Activated naive CD4-positive, alpha-beta T cell treated with anti-CD3 and anti-CD28 coated beads, Interleukin-2, amount 50 U/mL, for 24 hours (primary cell): Measurements from ENCODE around the gene ADO.

Experiments
- H3K27ac Mint-ChIP-seq: one replicate; pipeline ENCODE4 v1.8.0; 2021; ENCODE audit warnings: mild to moderate bottlenecking, mixed read lengths
- H3K27me3 Mint-ChIP-seq: one replicate; pipeline ENCODE4 v1.8.0; 2021; ENCODE audit warnings: mixed read lengths
- H3K36me3 Mint-ChIP-seq: one replicate; pipeline ENCODE4 v1.8.0; 2021; ENCODE audit warnings: mixed read lengths
- H3K4me1 Mint-ChIP-seq: one replicate; pipeline ENCODE4 v1.8.0; 2021; ENCODE audit warnings: mixed read lengths
- H3K4me3 Mint-ChIP-seq: one replicate; pipeline ENCODE4 v1.8.0; 2021; ENCODE audit warnings: mild to moderate bottlenecking, mixed read lengths
- H3K9me3 Mint-ChIP-seq: one replicate; pipeline ENCODE4 v1.8.0; 2021; ENCODE audit warnings: mixed read lengths

Gene ADO

DNA sequence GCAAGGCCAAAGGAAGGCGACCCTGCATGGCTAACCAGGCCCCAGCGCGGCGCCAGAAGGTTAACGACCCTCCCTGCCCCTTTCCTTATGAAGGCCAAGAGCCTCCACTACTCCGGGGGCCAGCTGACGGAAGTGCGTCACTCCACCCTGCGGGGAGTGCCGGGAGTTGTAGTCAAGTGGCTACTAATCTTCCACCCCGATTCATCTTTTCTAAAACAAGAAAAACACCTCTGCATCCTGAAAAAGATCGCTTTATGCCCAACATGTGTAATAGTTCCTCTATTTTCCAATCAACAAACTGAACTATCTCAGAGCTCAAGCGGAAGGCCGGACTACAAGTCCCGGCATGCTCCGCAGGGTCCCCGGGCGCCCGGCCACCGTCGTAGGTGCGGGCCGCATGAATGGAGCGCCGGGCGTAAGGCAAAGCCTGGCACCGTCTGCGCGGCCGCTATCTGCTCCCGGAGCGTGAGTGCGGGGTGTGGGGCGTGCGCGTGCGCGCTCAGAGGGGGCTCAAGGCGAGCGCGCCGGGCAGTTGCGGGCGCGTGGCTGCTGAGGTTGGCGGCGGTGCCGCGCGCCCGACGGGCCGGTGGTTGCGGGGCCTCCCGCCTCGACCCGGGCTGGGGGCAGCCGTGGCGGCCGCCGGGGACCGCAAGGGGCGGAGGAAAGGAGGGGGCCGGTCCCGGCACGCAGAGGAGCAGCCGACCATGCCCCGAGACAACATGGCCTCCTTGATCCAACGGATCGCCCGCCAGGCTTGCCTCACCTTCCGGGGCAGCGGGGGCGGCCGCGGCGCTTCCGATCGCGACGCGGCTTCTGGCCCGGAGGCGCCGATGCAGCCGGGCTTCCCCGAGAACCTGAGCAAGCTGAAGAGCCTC lies at the start of gene ADO:
ADO (plus strand) TSS at position 365 of the 875 bp plus-strand sequence; CDS start at position 705, 340 bp downstream.
- Mint-ChIP-seq H3K9me3 (no peaks in the 10 kb centered on the region), H3K4me1 (peaks cover 39% of the 10 kb centered on the region), H3K4me3 (peak within 1 kb of the TSS; percentile 99), H3K27me3 (no peaks in the 10 kb centered on the region), H3K27ac (peak within 1 kb of the TSS; percentile 100), H3K36me3 (peaks cover 23% of the 10 kb centered on the region)

GRCh38 chr10:62754963-62755362 lies 49.6 kb upstream of the ADO start:
- Mint-ChIP-seq H3K9me3 (peaks cover 3% of the 10 kb centered on the region), H3K36me3 (no peaks in the 10 kb centered on the region), H3K27me3 (no peaks in the 10 kb centered on the region), H3K27ac (peak overlapping the region; percentile 66), H3K4me3 (no peak overlapping the region), H3K4me1 (peaks cover 26% of the 10 kb centered on the region)

DNA sequence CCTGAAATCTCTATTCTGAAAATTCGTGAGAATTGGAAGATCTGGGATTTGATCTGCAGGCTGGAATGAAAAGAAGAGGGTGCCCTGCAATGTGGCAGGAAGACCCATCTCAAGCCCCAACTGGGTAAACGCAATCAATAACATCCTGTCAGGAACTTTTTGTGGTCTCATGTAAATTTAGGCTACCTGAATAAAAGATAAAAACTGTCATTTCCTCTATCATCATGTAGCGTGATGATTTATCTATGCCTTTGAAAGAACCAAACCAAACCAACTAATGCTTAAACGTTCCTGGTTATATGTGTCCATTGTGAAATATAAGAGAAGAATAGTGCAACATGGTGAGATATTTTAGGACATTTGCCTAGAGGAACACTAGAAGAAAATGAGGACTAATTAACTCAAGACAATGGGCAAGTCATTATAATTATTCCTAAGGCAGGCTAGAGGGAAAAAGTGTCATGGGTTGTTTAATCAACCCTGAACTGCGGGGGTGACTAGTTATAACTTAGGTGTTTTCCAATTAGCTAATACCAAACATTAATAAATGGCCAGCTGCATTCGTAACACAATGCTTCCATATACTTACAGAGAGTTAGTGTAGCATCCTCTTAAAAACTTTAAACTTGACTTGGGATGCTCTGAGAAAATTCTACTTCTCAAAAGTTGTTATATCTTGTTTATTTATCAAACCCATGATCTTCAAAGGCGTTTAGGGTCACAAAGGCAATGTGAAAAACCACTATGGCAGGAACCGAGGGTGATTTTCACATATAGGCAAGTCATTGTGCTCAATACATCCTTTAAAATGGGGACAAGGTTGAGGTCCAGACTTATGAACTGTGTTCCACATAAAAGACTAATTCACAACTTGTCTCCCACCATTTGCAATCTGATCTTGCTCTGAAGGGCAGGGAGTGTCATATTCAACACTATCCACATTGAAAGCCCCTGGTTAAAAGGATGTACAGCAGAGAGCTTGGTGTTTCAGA lies 48.6 kb upstream of the ADO start:
- H3K4me1 Mint-ChIP-seq, result peaks cover 28% of the 10 kb centered on the region
- H3K27me3 Mint-ChIP-seq, result no peaks in the 10 kb centered on the region
- peak overlapping the region; percentile 66 for H3K27ac Mint-ChIP-seq
- peaks cover 3% of the 10 kb centered on the region for H3K9me3 Mint-ChIP-seq
- H3K36me3 Mint-ChIP-seq, result no peaks in the 10 kb centered on the region
- peak overlapping the region; percentile 32 for H3K4me3 Mint-ChIP-seq

DNA sequence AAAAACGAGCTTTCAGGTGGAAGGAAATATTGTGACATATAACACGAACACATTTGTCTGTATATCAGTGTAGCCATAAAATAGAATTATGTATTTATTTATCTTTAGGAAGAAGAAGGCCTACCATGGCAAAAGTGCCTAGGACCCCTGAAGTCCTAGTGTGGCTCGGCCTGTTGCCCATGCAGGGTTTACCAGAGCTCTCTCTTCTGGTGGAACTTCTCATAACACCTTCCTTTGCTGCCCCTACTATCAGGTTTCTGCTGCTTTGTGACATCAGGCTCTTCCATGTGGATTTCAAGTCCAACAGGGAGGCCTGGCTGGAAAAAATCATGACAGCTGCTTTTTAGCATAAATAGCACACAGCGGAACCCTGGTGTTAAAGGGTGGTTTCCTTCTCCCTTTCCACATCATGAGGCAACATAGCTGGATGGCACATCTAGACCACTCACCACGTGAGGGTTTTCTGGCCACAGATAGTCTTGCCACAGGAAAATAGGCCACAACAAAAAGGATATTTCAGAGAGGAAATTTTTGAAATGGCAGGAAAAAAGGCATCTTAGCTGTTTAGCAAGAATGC lies 44.8 kb upstream of the ADO start:
- Mint-ChIP-seq H3K36me3 (no peaks in the 10 kb centered on the region), H3K9me3 (peaks cover 3% of the 10 kb centered on the region), H3K4me1 (peaks cover 37% of the 10 kb centered on the region), H3K27me3 (no peaks in the 10 kb centered on the region), H3K4me3 (no peak overlapping the region), H3K27ac (no peak overlapping the region)

GRCh38 chr10:62760401-62760800 lies 44.1 kb upstream of the ADO start:
- Mint-ChIP-seq H3K27ac (no peak overlapping the region), H3K4me3 (no peak overlapping the region), H3K36me3 (no peaks in the 10 kb centered on the region), H3K27me3 (no peaks in the 10 kb centered on the region), H3K4me1 (peaks cover 30% of the 10 kb centered on the region), H3K9me3 (peaks cover 3% of the 10 kb centered on the region)

DNA sequence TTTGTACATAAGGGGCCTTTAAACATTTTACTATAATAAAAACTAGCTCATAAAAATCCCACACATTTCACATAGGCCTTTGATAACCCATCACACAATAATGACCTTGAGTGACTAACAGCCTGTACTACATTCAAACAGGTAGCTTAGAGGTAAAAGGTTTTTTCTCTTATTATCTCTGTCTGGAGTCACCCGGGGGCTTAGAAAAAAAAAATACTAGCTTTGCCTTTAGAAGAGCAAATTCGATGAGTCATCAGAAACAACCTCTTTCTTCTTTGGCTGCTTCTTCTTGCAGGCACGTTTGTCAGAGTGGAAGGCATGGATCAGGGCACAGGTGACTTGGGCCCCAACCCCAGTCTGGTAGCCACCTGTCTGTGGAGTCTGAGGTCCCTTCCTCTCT lies 43.4 kb upstream of the ADO start:
- Mint-ChIP-seq H3K4me3 (peak overlapping the region; percentile 33), H3K27me3 (no peaks in the 10 kb centered on the region), H3K36me3 (no peaks in the 10 kb centered on the region), H3K4me1 (peaks cover 29% of the 10 kb centered on the region), H3K27ac (no peak overlapping the region), H3K9me3 (peaks cover 3% of the 10 kb centered on the region)

DNA sequence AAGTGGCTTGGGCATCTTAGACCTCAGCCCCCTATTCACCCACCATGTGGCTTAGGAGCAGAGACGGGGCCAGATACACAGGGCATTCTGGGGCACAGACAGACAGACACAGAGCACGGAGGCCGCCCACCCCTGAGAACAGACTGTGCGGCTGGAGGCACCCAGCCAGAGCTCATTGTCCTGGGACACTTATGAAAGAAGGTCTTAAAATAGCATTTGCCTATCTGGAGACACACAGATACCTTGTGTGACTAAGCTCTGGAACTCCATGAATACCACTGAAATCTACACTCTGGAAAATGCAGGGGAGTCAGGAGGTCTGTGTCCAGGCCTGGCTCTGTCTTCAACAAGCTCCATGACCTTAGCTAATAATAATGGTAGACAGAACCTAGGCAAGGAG lies 41.4 kb upstream of the ADO start:
- Mint-ChIP-seq H3K27ac (no peak overlapping the region), H3K27me3 (no peaks in the 10 kb centered on the region), H3K36me3 (no peaks in the 10 kb centered on the region), H3K4me3 (no peak overlapping the region), H3K9me3 (no peaks in the 10 kb centered on the region), H3K4me1 (peaks cover 26% of the 10 kb centered on the region)

- H3K27ac Mint-ChIP-seq, result no peak overlapping the region
Measured at GRCh38 chr10:62764011-62764410, 40.5 kb upstream of the ADO start.

DNA sequence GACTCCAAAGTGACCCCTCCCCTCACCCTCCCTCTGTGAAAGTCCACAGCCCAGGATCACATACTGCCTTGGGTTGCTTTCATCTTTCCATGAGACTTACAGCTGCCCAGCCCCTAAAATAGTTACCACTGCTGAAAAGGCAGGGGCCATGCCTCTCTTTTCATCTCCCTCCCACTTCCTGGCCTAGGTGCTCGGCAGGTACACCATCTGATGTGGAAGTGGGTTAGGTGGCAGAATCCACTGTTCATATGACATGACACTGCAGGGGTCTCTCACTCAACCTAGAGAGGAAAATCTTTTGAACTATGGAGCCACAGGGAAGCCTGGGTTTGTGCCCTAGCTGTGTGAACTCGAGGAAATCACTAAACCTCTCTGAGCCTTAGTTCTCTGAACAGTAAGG lies 38.8 kb upstream of the ADO start:
- Mint-ChIP-seq H3K36me3 (no peaks in the 10 kb centered on the region), H3K4me3 (no peak overlapping the region), H3K4me1 (peaks cover 29% of the 10 kb centered on the region), H3K9me3 (no peaks in the 10 kb centered on the region), H3K27me3 (no peaks in the 10 kb centered on the region), H3K27ac (peak overlapping the region; percentile 52)

More at GRCh38 chr10:62764011-62764410, 40.5 kb upstream of the ADO start:
- H3K4me1 Mint-ChIP-seq, result peaks cover 26% of the 10 kb centered on the region
- no peaks in the 10 kb centered on the region for H3K9me3 Mint-ChIP-seq
- no peaks in the 10 kb centered on the region for H3K27me3 Mint-ChIP-seq
- H3K36me3 Mint-ChIP-seq, result no peaks in the 10 kb centered on the region
- H3K4me3 Mint-ChIP-seq, result no peak overlapping the region

- Mint-ChIP-seq H3K36me3 (no peaks in the 10 kb centered on the region), H3K27me3 (no peaks in the 10 kb centered on the region), H3K27ac (no peak overlapping the region), H3K4me3 (no peak overlapping the region), H3K9me3 (no peaks in the 10 kb centered on the region), H3K4me1 (peaks cover 24% of the 10 kb centered on the region)
Measured at GRCh38 chr10:62766386-62766785, 38.1 kb upstream of the ADO start.

- no peak overlapping the region for H3K27ac Mint-ChIP-seq
Measured at GRCh38 chr10:62769574-62770242, 34.8 kb upstream of the ADO start.

GRCh38 chr10:62772186-62772974 lies 32.1 kb upstream of the ADO start:
- no peaks in the 10 kb centered on the region for H3K27me3 Mint-ChIP-seq
- H3K4me1 Mint-ChIP-seq, result peaks cover 13% of the 10 kb centered on the region
- no peak overlapping the region for H3K4me3 Mint-ChIP-seq
- H3K27ac Mint-ChIP-seq, result peak overlapping the region; percentile 30
- H3K9me3 Mint-ChIP-seq, result no peaks in the 10 kb centered on the region
- no peaks in the 10 kb centered on the region for H3K36me3 Mint-ChIP-seq

More at GRCh38 chr10:62769574-62770242, 34.8 kb upstream of the ADO start:
- Mint-ChIP-seq H3K4me1 (peaks cover 22% of the 10 kb centered on the region), H3K4me3 (no peak overlapping the region), H3K27me3 (no peaks in the 10 kb centered on the region), H3K36me3 (no peaks in the 10 kb centered on the region), H3K9me3 (no peaks in the 10 kb centered on the region)

DNA sequence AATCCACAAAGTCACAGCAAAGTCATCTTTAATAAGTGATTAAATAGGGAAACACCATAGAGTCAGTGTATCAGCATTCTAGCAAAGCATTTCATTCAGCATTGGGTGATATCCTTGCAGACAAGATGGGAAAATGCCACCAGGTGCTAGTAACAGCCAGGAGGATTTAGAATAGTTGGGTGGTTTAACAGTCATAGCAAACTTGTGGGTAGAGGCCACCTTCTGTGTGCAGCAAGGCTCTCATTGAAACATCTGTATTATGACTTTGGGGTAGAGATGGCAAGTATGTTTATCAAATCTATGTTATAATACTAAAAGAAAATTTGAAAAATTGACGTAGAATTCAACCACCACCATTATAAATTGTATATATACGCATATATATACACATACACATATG lies 26.4 kb upstream of the ADO start:
- no peaks in the 10 kb centered on the region for H3K9me3 Mint-ChIP-seq
- H3K4me3 Mint-ChIP-seq, result peak overlapping the region; percentile 17
- no peaks in the 10 kb centered on the region for H3K27me3 Mint-ChIP-seq
- no peaks in the 10 kb centered on the region for H3K36me3 Mint-ChIP-seq
- peak overlapping the region; percentile 10 for H3K27ac Mint-ChIP-seq
- peaks cover 39% of the 10 kb centered on the region for H3K4me1 Mint-ChIP-seq

DNA sequence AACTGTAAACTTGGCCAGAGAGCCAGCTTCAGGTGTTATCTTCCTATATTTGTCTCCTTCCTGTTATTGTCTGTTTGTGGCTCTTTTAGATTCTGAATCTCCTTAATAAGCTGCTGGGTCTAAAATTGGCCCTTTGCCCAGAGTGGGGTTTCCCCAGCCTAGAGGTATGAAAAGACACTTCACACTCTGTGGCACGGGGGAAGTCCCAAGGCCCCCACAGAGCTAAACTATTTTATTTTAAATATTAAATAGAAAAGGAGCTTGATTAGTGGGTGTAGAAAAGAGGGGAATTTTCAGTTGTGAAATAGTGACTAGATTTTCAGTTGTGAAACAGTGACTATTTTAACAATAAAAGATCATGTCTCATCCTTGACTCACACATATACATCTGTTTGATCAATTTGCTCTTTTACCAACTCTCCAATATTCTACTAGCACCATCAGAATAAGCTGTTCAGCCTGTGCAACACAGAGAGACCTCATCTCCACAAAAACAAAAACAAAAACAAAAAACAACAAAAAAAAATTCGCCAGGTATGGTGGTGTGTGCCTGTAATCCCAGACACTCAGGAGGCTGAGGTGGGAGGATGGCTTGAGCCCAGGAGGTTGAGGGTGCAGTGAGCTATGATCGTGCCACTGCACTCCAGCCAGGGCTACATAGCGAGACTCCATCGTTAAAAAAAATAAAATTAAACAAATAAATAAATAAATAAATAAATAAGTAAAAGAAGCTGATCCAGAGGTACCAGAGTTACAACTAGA lies 24.9 kb upstream of the ADO start:
- Mint-ChIP-seq H3K4me1 (peaks cover 39% of the 10 kb centered on the region), H3K27ac (peak overlapping the region; percentile 95)

More for the DNA sequence above, 24.9 kb upstream of the ADO start:
- no peaks in the 10 kb centered on the region for H3K27me3 Mint-ChIP-seq
- no peaks in the 10 kb centered on the region for H3K36me3 Mint-ChIP-seq
- H3K9me3 Mint-ChIP-seq, result no peaks in the 10 kb centered on the region
- peak overlapping the region; percentile 70 for H3K4me3 Mint-ChIP-seq
